Esophagus squamous epithelium (tissue), 5 donors: Measurements from ENCODE around the gene KCNJ2. TPM values are rescaled to one million over a fixed set of nuclear protein-coding genes. Genes with fewer than 3 reads are reported as not detected.

ENCODE experiments used
- DNase-seq: peaks from one replicate; lab custom pipeline; 2025; lab: John Stamatoyannopoulos, UW
- H3K27ac ChIP-seq, 4 donors: fragments of 200-600 bp; sonication (generic); one replicate each; pipeline ENCODE4 v1.5.1; 2016 to 2019; ENCODE audit warnings: mild to moderate bottlenecking in 1 of 4
- H3K27me3 ChIP-seq, 4 donors: fragments of 200-600 bp; sonication (generic); 1 replicate in 3 of 4; 2 replicates in 1 of 4; pipeline versions ENCODE4 v1.5.1 to v1.6.0; 2017 to 2021; ENCODE audit warnings: antibody characterized with exemption in 1 of 4
- H3K36me3 ChIP-seq, 3 donors: fragments of 200-600 bp; sonication (generic); one replicate each; pipeline ENCODE4 v1.5.1; 2016 to 2019
- H3K4me1 ChIP-seq, 3 donors: fragments of 200-600 bp; sonication (generic); one replicate each; pipeline ENCODE4 v1.5.1; 2017 to 2019
- H3K4me3 ChIP-seq, 4 donors: fragments of 200-600 bp; sonication (generic); 1 replicate in 3 of 4; 2 replicates in 1 of 4; pipeline ENCODE4 v1.5.1; 2016 to 2019; ENCODE audit warnings: mild to moderate bottlenecking in 2 of 4, moderate library complexity in 1 of 4
- H3K9me3 ChIP-seq, 3 donors: fragments of 200-600 bp; sonication (generic); one replicate each; pipeline ENCODE4 v1.5.1; 2016 to 2019
- POLR2A ChIP-seq, 4 donors: fragments of 450-650 bp; IDR thresholded peaks; one replicate each; pipeline ENCODE4 v1.6.1; 2017; ENCODE audit warnings: antibody characterized with exemption in 4 of 4, mild to moderate bottlenecking in 4 of 4, moderate library complexity in 3 of 4
- WGBS, 2 donors: methylation state at CpG; one replicate each; pipeline ENCODE4 v1.1.5; 2018; 5-methylcytosine and 5-hydroxymethylcytosine counted together
- intact Hi-C: fragments of 100-400 bp; cut with DNase I; formaldehyde crosslinking; loops from one replicate; pipeline ENCODE4 v1.15.0; 2022
- total RNA-seq, 4 donors: library from RNA; depleted of rRNA; stranded (reverse); fragments of >200 nt; gene quantifications; one replicate each; pipeline ENCODE4 v1.1.0, GENCODE V29; 2016
- TF ChIP-seq, protein P1 (sequence below), 6 experiments: fragments of 450-650 bp in 4 of 6; fragments of 200-600 bp in 2 of 6; sonication (generic) in 2 of 6; IDR thresholded peaks; one replicate each; pipeline ENCODE4 v1.5.1; 2016 to 2019; ENCODE audit warnings: antibody characterized with exemption in 6 of 6, mild to moderate bottlenecking in 4 of 6, moderate library complexity in 4 of 6
- donor health status: DM: yes; HTN: yes; CAD: no.

KCNJ2 gene
- total RNA-seq, 4 donors from 2014 or later = 4.8 to 13.5 (median 8.0) TPM

DNA sequence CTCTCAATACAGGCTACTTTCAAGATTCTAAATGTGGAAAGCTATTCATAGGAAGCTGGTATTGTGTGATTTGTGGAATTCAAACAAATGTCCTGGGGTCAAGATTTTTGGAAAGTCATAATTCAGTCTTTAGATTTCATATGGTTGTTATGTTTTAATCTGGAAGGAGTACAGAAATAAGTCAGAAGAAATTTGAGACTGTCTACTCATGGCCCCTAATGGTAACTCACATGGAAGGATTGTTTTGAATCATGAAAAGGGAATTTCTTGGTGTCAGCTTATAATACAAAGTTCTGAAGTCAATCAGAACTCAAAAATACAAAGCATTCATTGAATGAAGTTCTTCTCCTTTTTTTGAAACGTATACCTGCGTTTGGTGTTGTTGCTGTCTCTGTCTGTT, 3.1 kb downstream of the KCNJ2 start:
- H3K4me1 ChIP-seq = peaks cover 0 to 58% (median 5%) of the 10 kb centered on the region in 3 donors
- no peak overlapping the region for H3K27ac ChIP-seq
- no peak for DNase-seq
- H3K4me3 ChIP-seq = peak overlapping the region in 1 of 4 donors; percentile 19
- WGBS, 2 donors = 17 to 32% methylated on average over 2 of the region's 2 CpGs
- peaks cover 0 to 13% (median 0%) of the 10 kb centered on the region in 4 donors for H3K27me3 ChIP-seq
- TF ChIP-seq, protein P1, sequence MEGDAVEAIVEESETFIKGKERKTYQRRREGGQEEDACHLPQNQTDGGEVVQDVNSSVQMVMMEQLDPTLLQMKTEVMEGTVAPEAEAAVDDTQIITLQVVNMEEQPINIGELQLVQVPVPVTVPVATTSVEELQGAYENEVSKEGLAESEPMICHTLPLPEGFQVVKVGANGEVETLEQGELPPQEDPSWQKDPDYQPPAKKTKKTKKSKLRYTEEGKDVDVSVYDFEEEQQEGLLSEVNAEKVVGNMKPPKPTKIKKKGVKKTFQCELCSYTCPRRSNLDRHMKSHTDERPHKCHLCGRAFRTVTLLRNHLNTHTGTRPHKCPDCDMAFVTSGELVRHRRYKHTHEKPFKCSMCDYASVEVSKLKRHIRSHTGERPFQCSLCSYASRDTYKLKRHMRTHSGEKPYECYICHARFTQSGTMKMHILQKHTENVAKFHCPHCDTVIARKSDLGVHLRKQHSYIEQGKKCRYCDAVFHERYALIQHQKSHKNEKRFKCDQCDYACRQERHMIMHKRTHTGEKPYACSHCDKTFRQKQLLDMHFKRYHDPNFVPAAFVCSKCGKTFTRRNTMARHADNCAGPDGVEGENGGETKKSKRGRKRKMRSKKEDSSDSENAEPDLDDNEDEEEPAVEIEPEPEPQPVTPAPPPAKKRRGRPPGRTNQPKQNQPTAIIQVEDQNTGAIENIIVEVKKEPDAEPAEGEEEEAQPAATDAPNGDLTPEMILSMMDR (IDR thresholded peaks at IDR 0.05) = no peak
- no peak for TF ChIP-seq POLR2A (IDR thresholded peaks at IDR 0.05)
- H3K36me3 ChIP-seq = peaks cover 0 to 26% (median 4%) of the 10 kb centered on the region in 3 donors
- H3K9me3 ChIP-seq = no peaks in the 10 kb centered on the region
- intact Hi-C loops = no loop called here

GRCh38 chr17:70172923-70173322, 3.6 kb downstream of the KCNJ2 start:
- H3K27ac ChIP-seq = peak overlapping the region in 1 of 4 donors; percentile 3
- no peaks in the 10 kb centered on the region for H3K9me3 ChIP-seq
- WGBS, 2 donors = 38 to 64% methylated on average over 2 of the region's 2 CpGs
- H3K27me3 ChIP-seq = peaks cover 0 to 13% (median 0%) of the 10 kb centered on the region in 4 donors
- peaks cover 0 to 58% (median 7%) of the 10 kb centered on the region in 3 donors for H3K4me1 ChIP-seq
- DNase-seq = no peak
- intact Hi-C loops = no loop called here
- peak overlapping the region in 1 of 4 donors; percentile 19 for H3K4me3 ChIP-seq
- TF ChIP-seq, protein P1 (IDR thresholded peaks at IDR 0.05) = no peak
- TF ChIP-seq POLR2A (IDR thresholded peaks at IDR 0.05) = no peak
- H3K36me3 ChIP-seq = peaks cover 0 to 28% (median 4%) of the 10 kb centered on the region in 3 donors

GRCh38 chr17:70173681-70174080, 4.3 kb downstream of the KCNJ2 start:
- WGBS, 2 donors = 52 to 53% methylated on average over 3 to 4 of the region's 4 CpGs
- intact Hi-C loops = no loop called here
- Histone ChIP-seq H3K4me1 (peaks cover 0 to 60% (median 7%) of the 10 kb centered on the region in 3 donors), H3K27me3 (peaks cover 0 to 12% (median 0%) of the 10 kb centered on the region in 4 donors), H3K4me3 (peak overlapping the region in 1 of 4 donors; percentile 19), H3K27ac (peak overlapping the region in 1 of 4 donors; percentile 3), H3K9me3 (no peaks in the 10 kb centered on the region), H3K36me3 (peaks cover 0 to 28% (median 4%) of the 10 kb centered on the region in 3 donors)
- TF ChIP-seq, protein P1 (IDR thresholded peaks at IDR 0.05) = no peak
- TF ChIP-seq POLR2A (IDR thresholded peaks at IDR 0.05) = no peak
- no peak for DNase-seq

- Histone ChIP-seq H3K36me3 (peaks cover 0 to 10% (median 0%) of the 10 kb centered on the region in 3 donors), H3K27me3 (no peaks in the 10 kb centered on the region), H3K27ac (no peak overlapping the region), H3K4me1 (peaks cover 7 to 34% (median 13%) of the 10 kb centered on the region in 3 donors), H3K9me3 (no peaks in the 10 kb centered on the region), H3K4me3 (no peak overlapping the region)
- DNase-seq = no peak
- TF ChIP-seq POLR2A (IDR thresholded peaks at IDR 0.05) = no peak
- TF ChIP-seq, protein P1 (IDR thresholded peaks at IDR 0.05) = no peak
- intact Hi-C loops = no loop called here
- 44 to 61% methylated on average over 5 of the region's 5 CpGs for WGBS, 2 donors
These were observed 12.0 kb downstream of the KCNJ2 start for GRCh38 chr17:70181376-70181775.

DNA sequence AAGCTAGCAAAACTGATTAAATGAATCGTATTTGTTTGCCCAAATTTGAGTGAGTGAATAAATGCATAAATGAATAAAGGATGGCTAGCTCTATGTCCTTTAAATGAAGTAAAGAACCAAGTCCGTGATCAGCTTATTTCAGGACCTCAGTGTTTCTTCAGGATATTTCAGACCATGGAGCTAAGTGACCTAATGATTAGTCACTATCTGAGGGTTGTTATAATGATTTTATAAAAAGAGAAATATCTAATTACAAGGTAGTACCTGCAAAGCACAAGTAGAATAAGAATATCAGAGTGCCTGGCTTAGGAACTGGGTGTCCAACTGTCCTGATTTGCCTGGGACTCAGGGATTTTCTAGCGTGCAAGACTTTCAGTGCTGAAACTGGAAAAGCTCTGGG, 12.5 kb downstream of the KCNJ2 start:
- peaks cover 0 to 8% (median 0%) of the 10 kb centered on the region in 3 donors for H3K36me3 ChIP-seq
- no peak overlapping the region for H3K4me3 ChIP-seq
- H3K27me3 ChIP-seq = no peaks in the 10 kb centered on the region
- 46 to 61% methylated on average over 3 of the region's 3 CpGs for WGBS, 2 donors
- TF ChIP-seq, protein P1 (IDR thresholded peaks at IDR 0.05) = no peak
- TF ChIP-seq POLR2A (IDR thresholded peaks at IDR 0.05) = no peak
- no peak for DNase-seq
- H3K4me1 ChIP-seq = peaks cover 9 to 39% (median 13%) of the 10 kb centered on the region in 3 donors
- no peak overlapping the region for H3K27ac ChIP-seq
- intact Hi-C loops = no loop called here
- H3K9me3 ChIP-seq = no peaks in the 10 kb centered on the region
